ENCODE measurements around the gene LRP5.

- TF ChIP-seq, protein P1, sequence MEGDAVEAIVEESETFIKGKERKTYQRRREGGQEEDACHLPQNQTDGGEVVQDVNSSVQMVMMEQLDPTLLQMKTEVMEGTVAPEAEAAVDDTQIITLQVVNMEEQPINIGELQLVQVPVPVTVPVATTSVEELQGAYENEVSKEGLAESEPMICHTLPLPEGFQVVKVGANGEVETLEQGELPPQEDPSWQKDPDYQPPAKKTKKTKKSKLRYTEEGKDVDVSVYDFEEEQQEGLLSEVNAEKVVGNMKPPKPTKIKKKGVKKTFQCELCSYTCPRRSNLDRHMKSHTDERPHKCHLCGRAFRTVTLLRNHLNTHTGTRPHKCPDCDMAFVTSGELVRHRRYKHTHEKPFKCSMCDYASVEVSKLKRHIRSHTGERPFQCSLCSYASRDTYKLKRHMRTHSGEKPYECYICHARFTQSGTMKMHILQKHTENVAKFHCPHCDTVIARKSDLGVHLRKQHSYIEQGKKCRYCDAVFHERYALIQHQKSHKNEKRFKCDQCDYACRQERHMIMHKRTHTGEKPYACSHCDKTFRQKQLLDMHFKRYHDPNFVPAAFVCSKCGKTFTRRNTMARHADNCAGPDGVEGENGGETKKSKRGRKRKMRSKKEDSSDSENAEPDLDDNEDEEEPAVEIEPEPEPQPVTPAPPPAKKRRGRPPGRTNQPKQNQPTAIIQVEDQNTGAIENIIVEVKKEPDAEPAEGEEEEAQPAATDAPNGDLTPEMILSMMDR (IDR thresholded peaks at IDR 0.05 in 8 of 11, conservative IDR thresholded peaks at IDR 0.05 in 3 of 11) = no peak
- TF ChIP-seq POLR2A (IDR thresholded peaks at IDR 0.05) = no peak
These were observed 32.7 kb upstream of the LRP5 start for GRCh38 chr11:68279676-68280075.
